Small intestine (tissue), 7 donors: ENCODE results near the gene RUNX1. TPM values are rescaled to one million over a fixed set of nuclear protein-coding genes. Genes with fewer than 3 reads are reported as not detected.
A peak's percentile ranks its signal among the peaks of the same experiment; 100 is the strongest.

Experiments used
- DNase-seq, 2 donors: peaks; one replicate each; pipeline versions ENCODE4 v3.0.0 to v3.0.0-alpha.2; 2013
- FAIRE-seq: peaks from 2 replicates; lab custom pipeline; 2012; peaks lifted over from hg19 to GRCh38; lab: Jason Lieb, UNC
- H3K27ac ChIP-seq, 3 donors: one replicate each; pipeline ENCODE4 v1.5.1; 2013; ENCODE audit warnings: low read length in 2 of 3, mild to moderate bottlenecking in 2 of 3, control low read depth in 1 of 3, inconsistent platforms in 1 of 3, low read depth in 1 of 3, moderate library complexity in 1 of 3
- H3K27me3 ChIP-seq, 3 donors: one replicate each; pipeline ENCODE4 v1.6.1; 2013; ENCODE audit warnings: low read length in 3 of 3, inconsistent platforms in 1 of 3; ENCODE audit not compliant: control insufficient read depth in 3 of 3, insufficient read depth in 3 of 3
- H3K36me3 ChIP-seq, 3 donors: one replicate each; pipeline ENCODE4 v1.6.1; 2013; ENCODE audit warnings: low read length in 3 of 3, inconsistent platforms in 1 of 3, low read depth in 1 of 3, mild to moderate bottlenecking in 1 of 3, moderate library complexity in 1 of 3; ENCODE audit not compliant: control insufficient read depth in 3 of 3, insufficient read depth in 2 of 3
- H3K4me1 ChIP-seq, 3 donors: one replicate each; pipeline ENCODE4 v1.6.1; 2013; ENCODE audit warnings: low read length in 2 of 3, inconsistent platforms in 1 of 3, low read depth in 1 of 3, mild to moderate bottlenecking in 1 of 3, moderate library complexity in 1 of 3; ENCODE audit not compliant: control insufficient read depth in 3 of 3, insufficient read depth in 2 of 3
- H3K4me3 ChIP-seq, 3 donors: one replicate each; pipeline ENCODE4 v1.5.1; 2013; ENCODE audit warnings: low read length in 3 of 3, control low read depth in 1 of 3, inconsistent platforms in 1 of 3, low read depth in 1 of 3, mild to moderate bottlenecking in 1 of 3, moderate library complexity in 1 of 3
- H3K9me3 ChIP-seq, 2 donors: one replicate each; pipeline ENCODE4 v1.6.1; 2013; ENCODE audit warnings: low read depth in 1 of 2, low read length in 1 of 2; ENCODE audit not compliant: control insufficient read depth in 2 of 2, insufficient read depth in 1 of 2
- WGBS, 3 donors: extraction: QIAGEN DNeasy Blood & Tissue Kit; methylation state at CpG; one replicate each; pipeline ENCODE4 v1.1.7; 2013; 5-methylcytosine and 5-hydroxymethylcytosine counted together
- polyA plus RNA-seq, 4 donors: library from polyadenylated mRNA; stranded (reverse) in 3 of 4; unstranded in 1 of 4; fragments of 200-250 nt in 3 of 4; fragments of 120-200 nt in 1 of 4; gene quantifications; one replicate each; pipeline versions ENCODE4 v1.2.1 to v1.2.3, GENCODE V29; 2013
- donor health status: healthy with polysubstance abuse.
- donor health status: control.
- donor health status: control.
- donor health status: Bipolar disorder and iron deficiency.
- donor health status: healthy.

The RUNX1 gene
- polyA plus RNA-seq, 4 donors, result 2.5 to 6.2 (median 4.5) TPM

- peak; percentile 78 to 80 for DNase-seq
- Histone ChIP-seq H3K27ac (peak overlapping the region in 2 of 3 donors; percentile 26 to 70), H3K9me3 (no peaks in the 10 kb centered on the region), H3K4me1 (peaks cover 2 to 33% (median 12%) of the 10 kb centered on the region in 3 donors), H3K4me3 (no peak overlapping the region), H3K27me3 (no peaks in the 10 kb centered on the region), H3K36me3 (peaks cover 0 to 36% (median 3%) of the 10 kb centered on the region in 3 donors)
- WGBS, 3 donors, result 21 to 47% (median 39%) methylated on average over 16 of the region's 16 CpGs
- FAIRE-seq, result no peak
These were observed 231.1 kb downstream of the RUNX1 start for GRCh38 chr21:34817821-34818661.

- no peak for DNase-seq
These were observed 233.0 kb downstream of the RUNX1 start for GRCh38 chr21:34815831-34816705.

GRCh38 chr21:34814529-34814951 lies 234.6 kb downstream of the RUNX1 start:
- Histone ChIP-seq H3K36me3 (peaks cover 0 to 30% (median 3%) of the 10 kb centered on the region in 3 donors), H3K4me1 (peaks cover 6 to 44% (median 15%) of the 10 kb centered on the region in 3 donors), H3K4me3 (no peak overlapping the region), H3K9me3 (no peaks in the 10 kb centered on the region), H3K27me3 (no peaks in the 10 kb centered on the region), H3K27ac (no peak overlapping the region)
- FAIRE-seq (no peak), DNase-seq (no peak)
- 78 to 92% (median 86%) methylated on average over 6 of the region's 6 CpGs for WGBS, 3 donors

More at GRCh38 chr21:34815831-34816705, 233.0 kb downstream of the RUNX1 start:
- H3K4me1 ChIP-seq, result peaks cover 9 to 38% (median 13%) of the 10 kb centered on the region in 3 donors
- WGBS, 3 donors, result 91 to 94% (median 92%) methylated on average over 9 of the region's 9 CpGs
- no peak overlapping the region for H3K27ac ChIP-seq
- no peak for FAIRE-seq
- H3K4me3 ChIP-seq, result no peak overlapping the region
- no peaks in the 10 kb centered on the region for H3K27me3 ChIP-seq
- peaks cover 0 to 35% (median 3%) of the 10 kb centered on the region in 3 donors for H3K36me3 ChIP-seq
- no peaks in the 10 kb centered on the region for H3K9me3 ChIP-seq

- H3K27ac ChIP-seq, result no peak overlapping the region
- no peaks in the 10 kb centered on the region for H3K27me3 ChIP-seq
- peaks cover 6 to 38% (median 12%) of the 10 kb centered on the region in 3 donors for H3K4me1 ChIP-seq
- FAIRE-seq, result no peak
- no peak overlapping the region for H3K4me3 ChIP-seq
- 92 to 96% (median 93%) methylated on average over 10 of the region's 10 CpGs for WGBS, 3 donors
- no peaks in the 10 kb centered on the region for H3K9me3 ChIP-seq
- H3K36me3 ChIP-seq, result peaks cover 0 to 27% (median 3%) of the 10 kb centered on the region in 3 donors
- DNase-seq, result no peak
These were observed 235.7 kb downstream of the RUNX1 start for GRCh38 chr21:34813266-34813894.

GRCh38 chr21:34812504-34813265 lies 236.4 kb downstream of the RUNX1 start:
- Histone ChIP-seq H3K4me3 (no peak overlapping the region), H3K27me3 (no peaks in the 10 kb centered on the region), H3K36me3 (peaks cover 0 to 33% (median 3%) of the 10 kb centered on the region in 3 donors), H3K4me1 (peaks cover 9 to 31% (median 12%) of the 10 kb centered on the region in 3 donors), H3K9me3 (no peaks in the 10 kb centered on the region), H3K27ac (peak overlapping the region in 1 of 3 donors; percentile 46)
- FAIRE-seq (no peak), DNase-seq (peak in 1 of 2 donors; percentile 51)
- 58 to 67% (median 65%) methylated on average over 7 of the region's 7 CpGs for WGBS, 3 donors

GRCh38 chr21:34811368-34811767 lies 237.7 kb downstream of the RUNX1 start:
- Histone ChIP-seq H3K36me3 (peaks cover under 1 to 32% (median 2%) of the 10 kb centered on the region in 3 donors), H3K4me3 (no peak overlapping the region), H3K27me3 (no peaks in the 10 kb centered on the region), H3K9me3 (peaks cover 0 to 6% of the 10 kb centered on the region in 2 donors), H3K4me1 (peaks cover 5 to 26% (median 12%) of the 10 kb centered on the region in 3 donors), H3K27ac (peak overlapping the region in 1 of 3 donors; percentile 36)
- FAIRE-seq, result no peak
- 16 to 59% (median 29%) methylated on average over 4 of the region's 4 CpGs for WGBS, 3 donors
- peak; percentile 47 to 52 for DNase-seq

- Histone ChIP-seq H3K27me3 (no peaks in the 10 kb centered on the region), H3K4me1 (peaks cover 5 to 26% (median 12%) of the 10 kb centered on the region in 3 donors), H3K27ac (no peak overlapping the region), H3K36me3 (peaks cover 0 to 29% (median 2%) of the 10 kb centered on the region in 3 donors), H3K9me3 (peaks cover 0 to 6% of the 10 kb centered on the region in 2 donors), H3K4me3 (no peak overlapping the region)
- FAIRE-seq (no peak), DNase-seq (no peak)
- 75 to 77% (median 76%) methylated on average over 6 of the region's 6 CpGs for WGBS, 3 donors
These were observed 238.3 kb downstream of the RUNX1 start for GRCh38 chr21:34810786-34811185.
